Endothelial cell of umbilical vein (primary cell): ENCODE measurements around the gene SPTBN5. TPM values are rescaled to one million over a fixed set of nuclear protein-coding genes. Genes with fewer than 3 reads are reported as not detected.

Source experiments
- BruUV-seq: library from RNA; stranded (reverse); fragments of 400-500 nt; replicated peaks from 2 replicates; lab custom pipeline; 2021; lab: Mats Ljungman, UMichigan
- CTCF ChIA-PET: fragments of 300-600, 350-600 bp; sonication (Branson Sonifier 250); formaldehyde crosslinking; loops from one replicate; lab custom pipeline; 2021; ENCODE audit warnings: antibody characterized with exemption, inconsistent platforms; lab: Charles Lee
- POLR2A ChIA-PET: fragments of 300-600, 350-600 bp; sonication (Branson Sonifier 250); formaldehyde crosslinking; loops from one replicate; lab custom pipeline; 2021; ENCODE audit warnings: antibody characterized with exemption, inconsistent platforms; lab: Charles Lee
- DNase-seq: peaks from one replicate; pipeline ENCODE4 v3.0.0-alpha.2; 2011; ENCODE audit warnings: low read depth, low spot score
- FAIRE-seq: peaks from 2 replicates; lab custom pipeline; 2011; peaks lifted over from hg19 to GRCh38; lab: Jason Lieb, UNC
- H2AFZ ChIP-seq: 2 replicates; pipeline ENCODE4 v1.6.0; 2012; ENCODE audit warnings: low read depth, low read length, control low read depth, inconsistent platforms
- H3K27ac ChIP-seq: 2 replicates; pipeline ENCODE4 v1.5.1; 2011; ENCODE audit warnings: low read depth, mild to moderate bottlenecking, control low read depth, low read length, moderate library complexity; ENCODE audit not compliant: insufficient read depth
- H3K27me3 ChIP-seq, 2 experiments: 2 replicates each; pipeline versions ENCODE4 v1.6.0 to v1.6.1; 2011; ENCODE audit warnings: low read length in 2 of 2, mixed read lengths in 1 of 2; ENCODE audit not compliant: control insufficient read depth in 2 of 2, insufficient read depth in 2 of 2
- H3K36me3 ChIP-seq, 2 experiments: 2 replicates in 1 of 2; 3 replicates in 1 of 2; pipeline ENCODE4 v1.5.1; 2011; ENCODE audit warnings: low read length in 2 of 2, mild to moderate bottlenecking in 1 of 2, moderate library complexity in 1 of 2; ENCODE audit not compliant: control insufficient read depth in 2 of 2, insufficient read depth in 2 of 2; ENCODE audit errors: extremely low read depth in 1 of 2
- H3K4me1 ChIP-seq: 3 replicates; pipeline ENCODE4 v1.5.1; 2011; ENCODE audit warnings: mild to moderate bottlenecking, low read length; ENCODE audit not compliant: control insufficient read depth, insufficient read depth; ENCODE audit errors: extremely low read depth
- H3K4me2 ChIP-seq: 2 replicates; pipeline ENCODE4 v1.6.1; 2011; ENCODE audit warnings: low read length, control low read depth, mixed read lengths; ENCODE audit not compliant: insufficient read depth
- H3K4me3 ChIP-seq, 3 experiments: fragments of 200-600 bp in 1 of 3; sonication (generic), shearing (Covaris generic) in 1 of 3; replicated peaks in 1 of 3; 2 replicates each; pipeline ENCODE4 v1.5.1; 2011 to 2016; ENCODE audit warnings: control low read depth in 3 of 3, low read length in 3 of 3, mild to moderate bottlenecking in 2 of 3, inconsistent platforms in 1 of 3, low read depth in 1 of 3, moderate library complexity in 1 of 3; ENCODE audit not compliant: insufficient read depth in 1 of 3
- H3K79me2 ChIP-seq: 2 replicates; pipeline ENCODE4 v1.6.0; 2012; ENCODE audit warnings: low read length, inconsistent platforms; ENCODE audit not compliant: control insufficient read depth, insufficient read depth
- H3K9ac ChIP-seq: replicated peaks from 2 replicates; pipeline ENCODE3; 2011; ENCODE audit warnings: low read length, control low read depth; ENCODE audit not compliant: insufficient read depth; ENCODE audit errors: extremely low read depth
- H3K9me1 ChIP-seq: replicated peaks from 3 replicates; pipeline ENCODE4 v1.6.0; 2011; ENCODE audit warnings: mild to moderate bottlenecking, low read length; ENCODE audit not compliant: control insufficient read depth, insufficient read depth; ENCODE audit errors: extremely low read depth
- H3K9me3 ChIP-seq: replicated peaks from 2 replicates; pipeline ENCODE4 v1.5.1; 2012; ENCODE audit warnings: low read length, inconsistent platforms; ENCODE audit not compliant: control insufficient read depth, insufficient read depth
- H4K20me1 ChIP-seq: replicated peaks from 2 replicates; pipeline ENCODE3; 2011; ENCODE audit warnings: mild to moderate bottlenecking, low read length; ENCODE audit not compliant: control insufficient read depth, insufficient read depth; ENCODE audit errors: extremely low read depth
- FOS ChIP-seq: IDR thresholded peaks from 2 replicates; pipeline ENCODE4 v1.6.1; 2011; ENCODE audit warnings: mild to moderate bottlenecking, low read length, moderate library complexity, borderline replicate concordance; ENCODE audit not compliant: insufficient read depth
- GATA2 ChIP-seq: IDR thresholded peaks from 2 replicates; pipeline ENCODE4 v1.7.0; 2011; ENCODE audit warnings: low read depth, mild to moderate bottlenecking, moderate library complexity, mixed read lengths, low read length; ENCODE audit not compliant: insufficient read length, insufficient read depth
- JUN ChIP-seq: IDR thresholded peaks from 2 replicates; pipeline ENCODE4 v1.6.1; 2011; ENCODE audit warnings: borderline replicate concordance, low read depth; ENCODE audit not compliant: insufficient read length, insufficient read depth
- MYC ChIP-seq: IDR thresholded peaks from one replicate; pipeline ENCODE4 v1.6.1; 2011; ENCODE audit warnings: mild to moderate bottlenecking, low read depth, low read length
- POLR2A ChIP-seq: IDR thresholded peaks from 2 replicates; pipeline ENCODE4 v1.6.1; 2012; ENCODE audit warnings: low read depth, mild to moderate bottlenecking, control low read depth, low read length
- POLR2AphosphoS5 ChIP-seq: IDR thresholded peaks from 2 replicates; pipeline ENCODE4 v1.6.1; 2012; ENCODE audit warnings: low read depth, mild to moderate bottlenecking, control low read depth, low read length, moderate library complexity; ENCODE audit not compliant: insufficient read depth
- dilution Hi-C: fragments of 300-500 bp; cut with MboI; formaldehyde crosslinking; loops from one replicate; pipeline ENCODE4 v1.15.0; 2019; ENCODE audit warnings: low sequenced_read_pairs; ENCODE audit not compliant: extremely low pct_ligation_motif_present
- intact Hi-C: fragments of 100-400 bp; cut with micrococcal nuclease; formaldehyde crosslinking; loops from one replicate; pipeline ENCODE4 v1.10.0; 2022
- polyA plus RNA-seq, 4 experiments: library from polyadenylated mRNA; depleted of rRNA in 3 of 4; stranded (reverse) in 3 of 4; unstranded in 1 of 4; fragments of >200 nt; gene quantifications; 2 replicates each; pipeline versions ENCODE4 v1.2.1 to v1.2.3, GENCODE V29; 2011 to 2012; ENCODE audit warnings: missing spikeins in 1 of 4
- total RNA-seq: library from RNA; stranded (reverse); gene quantifications from 2 replicates; pipeline ENCODE4 v1.2.3, GENCODE V29; 2021
- TF ChIP-seq, protein P1 (sequence below): IDR thresholded peaks from 2 replicates; pipeline ENCODE4 v1.6.1; 2011; ENCODE audit not compliant: insufficient read depth, insufficient read length
- TF ChIP-seq, protein P2 (sequence below), 2 donors: IDR thresholded peaks; 1 replicate in 1 of 2; 2 replicates in 1 of 2; pipeline ENCODE4 v1.5.1; 2011; ENCODE audit warnings: low read length in 2 of 2, mild to moderate bottlenecking in 2 of 2, moderate library complexity in 2 of 2, control low read depth in 1 of 2, inconsistent platforms in 1 of 2, low read depth in 1 of 2; ENCODE audit not compliant: insufficient read depth in 1 of 2; ENCODE audit errors: extremely low read depth in 1 of 2

The SPTBN5 gene
- total and polyA plus RNA-seq, 2 donors (not counting 3 experiments of a cell fraction or from before 2014, with no cell fraction given) = 12.0 to 19.0 TPM

DNA sequence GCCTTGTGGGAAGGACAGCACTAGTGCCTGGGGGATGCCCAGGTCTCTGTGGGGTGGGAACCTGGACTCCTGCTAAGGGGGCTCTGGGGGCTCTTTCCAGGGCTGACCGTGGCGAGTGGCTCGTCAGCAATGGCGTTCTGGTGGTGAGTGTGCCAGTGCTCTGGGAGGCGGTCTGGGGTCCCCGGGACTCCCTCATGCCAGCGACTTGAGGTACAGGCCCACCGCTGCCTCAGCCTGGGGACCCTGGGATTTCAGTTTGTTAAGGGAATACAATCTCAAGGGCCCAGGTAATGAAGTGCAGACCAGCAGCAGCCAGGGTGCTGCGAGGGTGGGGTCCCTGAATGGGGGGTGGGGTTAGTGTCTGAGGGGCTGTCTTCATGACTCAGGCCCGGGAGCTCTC lies 52.7 kb downstream of the SPTBN5 start:
- POLR2A ChIA-PET = no interaction called here
- Histone ChIP-seq H3K36me3 (peaks cover 2 to 5% of the 10 kb centered on the region in 2 experiments), H3K9me1 (no peaks in the 10 kb centered on the region), H3K79me2 (no peaks in the 10 kb centered on the region), H3K4me1 (no peaks in the 10 kb centered on the region), H4K20me1 (no peaks in the 10 kb centered on the region), H3K4me3 (no peak overlapping the region), H3K4me2 (no peak overlapping the region), H3K9ac (no peak overlapping the region), H3K27me3 (no peaks in the 10 kb centered on the region), H3K27ac (no peak overlapping the region), H3K9me3 (no peaks in the 10 kb centered on the region), H2AFZ (no peak overlapping the region)
- BruUV-seq = no TSS peak
- TF ChIP-seq FOS = no peak
- FAIRE-seq (no peak), DNase-seq (no peak)
- intact Hi-C loops = no loop called here
- CTCF ChIA-PET = interaction anchor here (1.2 to 1.7 kb wide), 2 partner anchors 64 to 68 kb away, joined by 4 to 5 read pairs; partner anchors contain the start of gene MAPKBP1
- dilution Hi-C loops = no loop called here

DNA sequence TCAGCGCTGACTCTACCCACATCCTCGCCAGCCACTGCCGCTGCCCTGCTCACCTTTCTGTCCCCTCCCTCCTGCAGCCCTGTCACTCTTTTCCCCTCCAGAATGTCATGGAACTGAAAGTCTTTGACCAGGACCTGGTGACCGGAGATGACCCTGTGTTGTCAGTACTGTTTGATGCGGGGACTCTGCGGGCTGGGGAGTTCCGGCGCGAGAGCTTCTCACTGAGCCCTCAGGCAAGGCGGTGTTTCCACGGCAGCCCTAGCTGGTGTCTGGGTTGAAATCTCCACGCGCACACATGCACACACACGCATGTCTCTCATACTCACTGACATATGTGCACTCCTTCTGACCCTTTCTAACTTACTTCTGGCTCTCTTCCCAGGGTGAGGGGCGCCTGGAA lies 53.2 kb downstream of the SPTBN5 start:
- peaks cover 2 to 3% of the 10 kb centered on the region in 2 experiments for H3K36me3 ChIP-seq
- no peak overlapping the region for H3K27ac ChIP-seq
- TF ChIP-seq POLR2AphosphoS5 = no peak
- no peak for TF ChIP-seq MYC
- TF ChIP-seq, protein P1, sequence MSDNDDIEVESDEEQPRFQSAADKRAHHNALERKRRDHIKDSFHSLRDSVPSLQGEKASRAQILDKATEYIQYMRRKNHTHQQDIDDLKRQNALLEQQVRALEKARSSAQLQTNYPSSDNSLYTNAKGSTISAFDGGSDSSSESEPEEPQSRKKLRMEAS = no peak
- TF ChIP-seq GATA2 = no peak
- TF ChIP-seq POLR2A = no peak
- no peak for TF ChIP-seq JUN
- TF ChIP-seq, protein P2, sequence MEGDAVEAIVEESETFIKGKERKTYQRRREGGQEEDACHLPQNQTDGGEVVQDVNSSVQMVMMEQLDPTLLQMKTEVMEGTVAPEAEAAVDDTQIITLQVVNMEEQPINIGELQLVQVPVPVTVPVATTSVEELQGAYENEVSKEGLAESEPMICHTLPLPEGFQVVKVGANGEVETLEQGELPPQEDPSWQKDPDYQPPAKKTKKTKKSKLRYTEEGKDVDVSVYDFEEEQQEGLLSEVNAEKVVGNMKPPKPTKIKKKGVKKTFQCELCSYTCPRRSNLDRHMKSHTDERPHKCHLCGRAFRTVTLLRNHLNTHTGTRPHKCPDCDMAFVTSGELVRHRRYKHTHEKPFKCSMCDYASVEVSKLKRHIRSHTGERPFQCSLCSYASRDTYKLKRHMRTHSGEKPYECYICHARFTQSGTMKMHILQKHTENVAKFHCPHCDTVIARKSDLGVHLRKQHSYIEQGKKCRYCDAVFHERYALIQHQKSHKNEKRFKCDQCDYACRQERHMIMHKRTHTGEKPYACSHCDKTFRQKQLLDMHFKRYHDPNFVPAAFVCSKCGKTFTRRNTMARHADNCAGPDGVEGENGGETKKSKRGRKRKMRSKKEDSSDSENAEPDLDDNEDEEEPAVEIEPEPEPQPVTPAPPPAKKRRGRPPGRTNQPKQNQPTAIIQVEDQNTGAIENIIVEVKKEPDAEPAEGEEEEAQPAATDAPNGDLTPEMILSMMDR (IDR thresholded peaks at IDR 0.05; ENCODE audit: extremely low read depth in 1 of 2, insufficient read depth in 1 of 2, low read depth in 1 of 2, low read length in 2 of 2) = no peak
- no peak for TF ChIP-seq FOS
- no peak overlapping the region for H3K4me2 ChIP-seq
- H3K4me1 ChIP-seq = no peaks in the 10 kb centered on the region
- H3K9me1 ChIP-seq = no peaks in the 10 kb centered on the region
- H3K4me3 ChIP-seq = no peak overlapping the region
- ChIA-PET CTCF (interaction anchor here (1.7 kb wide), 1 partner anchor 67 kb away, joined by 5 read pairs; the partner anchor contains the start of gene MAPKBP1), POLR2A (no interaction called here)
- no peak overlapping the region for H2AFZ ChIP-seq
- H3K79me2 ChIP-seq = no peaks in the 10 kb centered on the region
- no peak overlapping the region for H3K9ac ChIP-seq
- H4K20me1 ChIP-seq = no peaks in the 10 kb centered on the region
- no TSS peak for BruUV-seq
- dilution Hi-C loops = no loop called here
- DNase-seq = no peak
- no peaks in the 10 kb centered on the region for H3K27me3 ChIP-seq
- FAIRE-seq = no peak
- H3K9me3 ChIP-seq = no peaks in the 10 kb centered on the region
- intact Hi-C loops = no loop called here
